GM10248 (cell line): ENCODE measurements around the gene CCL11.

Source experiments
- CTCF ChIA-PET: fragments of 300-600 bp; sonication (Branson Sonifier 250); formaldehyde crosslinking; extraction: SDS; loops from one replicate; lab custom pipeline; 2021; ENCODE audit warnings: antibody characterized with exemption; lab: Yijun Ruan, JAX
- POLR2A ChIA-PET: fragments of 350-650 bp; sonication (Branson Sonifier 250); formaldehyde crosslinking; extraction: SDS; loops from one replicate; lab custom pipeline; 2020; ENCODE audit warnings: antibody characterized with exemption; lab: Yijun Ruan, JAX
- DNase-seq: peaks from one replicate; pipeline ENCODE4 v3.0.0; 2012; ENCODE audit errors: extremely low spot score
- TF ChIP-seq, protein P1 (sequence below): IDR thresholded peaks from 2 replicates; pipeline ENCODE4 v1.5.1; 2012; ENCODE audit warnings: mild to moderate bottlenecking, low read depth; ENCODE audit errors: extremely low read depth, missing control alignments, control extremely low read depth

CCL11 gene

DNA sequence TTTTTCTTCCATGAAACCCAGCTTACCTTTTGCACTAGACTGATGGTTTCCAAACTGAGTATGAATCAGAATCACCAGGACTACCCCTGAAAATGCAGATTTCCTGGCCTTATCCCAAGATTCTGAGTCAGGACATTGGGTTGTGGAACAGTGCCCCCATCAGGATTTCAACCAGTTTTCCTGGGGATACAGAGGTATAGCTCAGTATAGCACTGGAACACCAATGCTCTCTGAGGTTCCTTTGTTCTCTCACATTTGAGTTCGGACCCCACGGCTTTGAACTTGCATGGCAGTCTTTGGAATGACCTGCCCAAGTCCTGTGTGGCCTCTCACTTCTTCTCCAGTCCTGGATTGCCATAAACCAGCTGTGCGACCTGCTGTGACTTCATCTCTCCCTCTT is 20.9 kb downstream of the CCL11 start:
- ChIA-PET CTCF (interaction anchor here (0.9 to 1.6 kb wide), 3 partner anchors 11 to 17 kb away, joined by 4 read pairs; no protein-coding TSS in a partner anchor), POLR2A (no interaction called here)
- DNase-seq: no peak
- TF ChIP-seq, protein P1, sequence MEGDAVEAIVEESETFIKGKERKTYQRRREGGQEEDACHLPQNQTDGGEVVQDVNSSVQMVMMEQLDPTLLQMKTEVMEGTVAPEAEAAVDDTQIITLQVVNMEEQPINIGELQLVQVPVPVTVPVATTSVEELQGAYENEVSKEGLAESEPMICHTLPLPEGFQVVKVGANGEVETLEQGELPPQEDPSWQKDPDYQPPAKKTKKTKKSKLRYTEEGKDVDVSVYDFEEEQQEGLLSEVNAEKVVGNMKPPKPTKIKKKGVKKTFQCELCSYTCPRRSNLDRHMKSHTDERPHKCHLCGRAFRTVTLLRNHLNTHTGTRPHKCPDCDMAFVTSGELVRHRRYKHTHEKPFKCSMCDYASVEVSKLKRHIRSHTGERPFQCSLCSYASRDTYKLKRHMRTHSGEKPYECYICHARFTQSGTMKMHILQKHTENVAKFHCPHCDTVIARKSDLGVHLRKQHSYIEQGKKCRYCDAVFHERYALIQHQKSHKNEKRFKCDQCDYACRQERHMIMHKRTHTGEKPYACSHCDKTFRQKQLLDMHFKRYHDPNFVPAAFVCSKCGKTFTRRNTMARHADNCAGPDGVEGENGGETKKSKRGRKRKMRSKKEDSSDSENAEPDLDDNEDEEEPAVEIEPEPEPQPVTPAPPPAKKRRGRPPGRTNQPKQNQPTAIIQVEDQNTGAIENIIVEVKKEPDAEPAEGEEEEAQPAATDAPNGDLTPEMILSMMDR: no peak

DNA sequence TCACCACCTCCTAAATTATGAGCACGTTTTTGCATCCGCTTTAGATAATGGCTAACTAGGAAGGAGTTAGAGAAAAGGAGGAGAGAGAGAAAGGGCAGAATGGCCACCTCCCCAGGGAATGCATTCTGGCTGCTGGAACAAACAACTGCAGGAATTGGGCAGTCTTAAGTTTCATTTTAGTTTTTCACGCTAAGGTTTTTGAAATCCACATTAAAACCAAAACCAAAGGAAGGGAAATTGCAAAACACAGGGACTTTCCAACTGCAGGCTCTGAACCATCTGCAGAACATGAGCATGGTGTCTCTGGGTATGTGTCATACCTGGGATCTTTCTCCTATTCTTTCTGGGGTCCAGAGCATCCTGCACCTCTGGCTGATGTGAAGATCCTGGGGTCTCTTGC is 21.6 kb downstream of the CCL11 start:
- CTCF ChIA-PET: interaction anchor here (0.9 to 1.8 kb wide), 3 partner anchors 10 to 55 kb away, joined by 4 to 8 read pairs (median 4); no protein-coding TSS in a partner anchor
- no peak for DNase-seq
- TF ChIP-seq, protein P1: no peak
- POLR2A ChIA-PET: no interaction called here

DNA sequence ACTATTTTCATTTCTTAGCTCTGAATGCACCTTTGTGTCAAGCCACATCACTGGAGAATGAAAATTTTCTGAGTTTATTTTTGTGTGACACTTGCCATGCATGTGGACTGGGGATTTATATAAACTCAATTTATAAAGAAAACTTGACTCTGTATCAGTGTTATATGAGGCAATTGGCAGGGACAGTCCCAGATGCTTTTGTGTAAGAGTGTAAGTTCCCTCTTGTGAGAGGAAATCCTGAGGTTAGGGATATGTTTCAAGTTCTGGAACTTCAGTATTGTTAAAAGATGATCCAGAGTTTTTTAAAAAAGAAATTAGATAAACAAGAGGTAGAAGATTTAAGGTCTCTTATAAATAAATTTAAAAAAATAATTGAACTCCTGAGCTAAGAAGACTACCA is 22.8 kb downstream of the CCL11 start:
- TF ChIP-seq, protein P1: no peak
- no peak for DNase-seq
- CTCF ChIA-PET: interaction anchor here (1.6 to 1.8 kb wide), 2 partner anchors 23 to 53 kb away, joined by 4 to 8 read pairs; no protein-coding TSS in a partner anchor
- POLR2A ChIA-PET: no interaction called here

DNA sequence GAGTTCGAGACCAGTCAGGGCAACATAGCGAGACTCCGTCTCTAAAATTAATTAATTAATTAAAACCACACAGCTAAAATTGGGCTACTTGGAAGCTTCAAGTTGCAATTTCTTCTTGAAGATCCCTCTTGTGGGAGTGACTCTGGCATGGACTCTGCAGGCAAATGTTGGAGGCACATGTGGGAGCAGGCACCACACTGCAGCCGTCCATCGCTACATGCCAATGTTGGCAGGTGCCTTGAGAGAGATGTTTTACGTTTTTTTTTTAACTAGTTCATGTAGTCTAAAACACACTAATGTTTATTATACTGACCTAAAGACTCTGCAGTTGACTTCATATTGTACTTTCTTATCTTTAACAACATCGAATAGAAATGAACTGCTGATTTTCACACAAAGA is 25.7 kb downstream of the CCL11 start:
- CTCF ChIA-PET: no interaction called here
- DNase-seq: no peak
- TF ChIP-seq, protein P1: no peak
- POLR2A ChIA-PET: no interaction called here

DNA sequence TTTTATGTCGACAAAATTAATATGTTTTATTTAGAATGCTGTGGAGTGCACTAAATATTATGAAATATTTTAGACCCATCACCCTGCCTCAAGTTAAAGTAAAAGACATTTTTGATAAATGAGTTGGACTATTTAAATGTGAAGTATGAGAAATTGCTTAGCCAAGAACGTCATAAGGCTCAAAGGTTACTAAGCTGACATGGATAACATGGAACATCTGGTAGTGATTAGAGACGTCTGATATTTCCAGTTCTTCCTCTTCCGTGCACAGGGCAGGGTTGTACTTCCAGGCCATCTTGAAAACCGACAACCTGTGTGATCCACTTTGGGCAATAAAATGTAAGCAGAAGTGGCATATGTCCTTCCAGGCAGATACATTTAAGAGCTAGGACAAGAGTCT is 26.5 kb downstream of the CCL11 start:
- ChIA-PET CTCF (interaction anchor here (0.8 to 1.0 kb wide), 2 partner anchors 10 to 50 kb away, joined by 3 to 4 read pairs; no protein-coding TSS in a partner anchor), POLR2A (no interaction called here)
- no peak for DNase-seq
- TF ChIP-seq, protein P1: no peak

DNA sequence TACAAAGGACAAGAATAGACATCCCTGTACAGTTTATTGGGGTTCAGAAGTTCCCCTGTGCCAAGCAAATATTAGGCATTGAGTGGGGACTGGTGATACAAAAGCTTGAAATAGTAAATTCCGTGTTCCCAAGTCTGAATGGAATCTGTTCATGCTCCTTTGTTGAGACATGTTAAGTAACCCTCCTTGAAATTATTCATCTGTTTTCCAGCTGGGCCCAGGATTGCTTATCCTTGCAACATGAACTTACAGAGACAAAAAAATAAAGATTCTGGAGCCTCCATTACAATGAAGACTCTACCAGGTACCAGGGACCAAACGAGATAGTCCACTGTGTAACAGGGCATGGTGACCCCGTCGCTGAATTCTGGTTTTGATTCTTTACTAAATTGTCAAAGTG is 27.6 kb downstream of the CCL11 start:
- TF ChIP-seq, protein P1: no peak
- POLR2A ChIA-PET: no interaction called here
- DNase-seq: no peak
- CTCF ChIA-PET: interaction anchor here (1.0 kb wide), 1 partner anchor 49 kb away, joined by 4 read pairs; no protein-coding TSS in a partner anchor
